HG03442 (cell line): ENCODE measurements around the gene NRROS.

Source experiments
- ATAC-seq: cut with Tn5 transposase; IDR thresholded peaks from one replicate; pipeline ENCODE4 v1.9.1; 2021; ENCODE audit warnings: mild to moderate bottlenecking, moderate library complexity; ENCODE audit not compliant: unreplicated experiment

Gene NRROS

GRCh38 chr3:196673632-196674031 is 34.1 kb downstream of the NRROS start:
- no peak for ATAC-seq

- no peak for ATAC-seq
These were observed 37.9 kb downstream of the NRROS start for GRCh38 chr3:196677353-196677752.

DNA sequence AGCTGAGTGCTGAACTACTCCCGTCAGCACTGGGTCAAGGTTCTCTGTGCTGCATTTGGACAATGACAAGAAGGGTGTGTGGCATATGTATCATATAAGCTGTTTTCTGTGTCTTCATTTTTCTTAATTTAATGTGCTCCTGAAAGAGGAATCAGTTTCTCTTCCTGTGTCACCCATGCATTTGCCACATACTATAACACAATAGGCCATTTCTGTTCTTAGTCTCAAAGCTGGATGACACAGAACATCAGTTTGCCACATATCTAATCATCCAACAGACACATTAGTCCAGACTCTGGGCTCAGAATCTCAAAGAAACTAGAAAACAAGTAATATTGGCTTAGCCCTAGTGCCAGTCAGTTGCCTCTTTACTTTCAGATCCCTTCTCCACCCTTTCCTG is 38.4 kb downstream of the NRROS start:
- ATAC-seq = no peak

DNA sequence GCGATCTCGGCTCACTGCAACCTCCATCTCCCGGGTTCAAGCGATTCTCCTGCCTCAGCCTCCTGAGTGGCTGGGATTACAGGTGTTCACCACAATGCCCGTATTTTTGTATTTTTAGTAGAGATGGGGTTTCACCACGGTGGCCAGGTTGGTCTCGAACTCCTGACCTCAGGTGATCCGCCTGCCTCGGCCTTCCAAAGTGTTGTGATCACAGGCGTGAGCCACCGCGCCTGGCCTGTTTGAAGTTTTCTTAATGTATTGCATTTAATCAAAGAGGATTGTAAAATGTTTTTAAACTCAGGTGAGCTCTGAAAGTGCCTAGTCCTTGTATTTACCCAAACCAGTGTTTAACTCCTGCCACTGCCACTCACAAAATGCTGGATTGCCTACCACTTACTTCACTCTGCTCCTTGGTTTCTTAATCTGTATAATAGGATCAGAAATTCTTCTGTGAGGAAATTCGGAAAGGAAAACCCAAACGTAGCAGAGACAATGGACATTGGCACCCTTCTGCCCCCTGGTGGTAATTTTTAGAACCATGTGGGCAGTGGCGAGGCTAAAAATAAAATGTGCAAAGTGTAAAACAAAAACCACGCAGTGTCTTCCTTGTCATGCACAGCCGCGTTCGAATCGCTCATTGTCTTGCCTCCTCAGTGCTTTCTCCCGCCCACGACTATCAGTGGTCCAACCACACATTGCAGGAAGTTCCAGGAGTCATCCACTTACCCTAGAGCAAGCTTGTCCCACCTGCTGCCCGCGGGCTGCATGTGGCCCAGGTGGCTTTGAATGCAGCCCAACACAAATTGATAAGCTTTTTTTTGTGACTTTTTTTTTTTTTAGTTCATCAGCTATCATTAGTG is 45.3 kb downstream of the NRROS start:
- ATAC-seq = peak; percentile 95

- ATAC-seq = no peak
These were observed 46.9 kb downstream of the NRROS start for GRCh38 chr3:196686436-196686835.

DNA sequence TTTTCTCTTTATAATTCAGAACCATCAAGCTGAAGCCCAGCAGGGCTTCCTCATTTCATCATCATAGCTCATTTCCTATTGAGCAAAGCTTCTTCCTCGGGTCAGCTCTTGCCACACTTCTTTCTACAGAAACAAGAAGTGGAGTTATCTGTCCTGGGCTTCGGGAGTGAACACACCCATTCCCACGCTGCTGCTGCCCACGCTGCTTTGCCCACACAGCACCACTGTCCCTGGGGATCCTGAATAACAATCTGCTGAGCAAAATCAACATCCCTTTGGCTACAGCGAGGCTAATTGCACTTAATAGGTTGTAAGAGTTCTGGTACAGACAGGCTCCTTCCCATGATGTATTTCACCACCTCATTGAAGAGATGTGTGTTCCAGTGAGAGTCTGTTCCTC is 48.9 kb downstream of the NRROS start:
- ATAC-seq = no peak

DNA sequence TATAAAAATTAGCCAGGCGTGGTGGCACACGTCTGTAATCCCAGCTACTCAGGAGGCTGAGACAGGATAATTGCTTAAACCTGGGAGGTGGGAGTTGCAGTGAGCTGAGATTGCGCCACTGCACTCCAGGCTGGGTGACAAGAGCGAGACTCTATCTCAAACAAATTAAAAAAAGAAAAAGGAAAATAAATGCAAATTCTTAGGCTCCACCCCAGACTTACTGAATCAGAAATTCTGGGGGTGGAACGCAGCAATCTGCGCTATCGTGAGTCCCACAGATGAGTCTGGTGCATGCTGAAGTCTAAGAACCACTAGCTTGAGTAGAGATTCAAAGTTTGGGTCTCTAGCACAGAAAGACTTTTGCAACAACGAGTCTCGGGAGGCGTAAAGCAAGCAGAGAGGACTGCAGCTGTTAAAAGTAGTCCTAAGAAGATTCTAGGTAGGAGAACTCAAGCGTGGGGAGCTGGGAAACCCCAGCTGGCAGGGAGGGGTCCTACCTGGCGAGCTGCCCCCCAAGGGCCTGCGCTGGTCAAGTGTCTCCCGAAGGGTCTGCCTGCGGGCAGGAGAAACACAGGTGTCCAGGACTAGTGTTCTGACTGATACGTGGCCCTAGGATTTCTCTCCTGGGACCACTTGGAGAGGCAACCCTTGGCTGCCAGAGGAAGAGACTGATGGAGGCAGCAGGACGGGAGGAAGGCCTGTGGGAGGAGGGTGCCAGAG is 50.6 kb downstream of the NRROS start:
- ATAC-seq = no peak

- no peak for ATAC-seq
These were observed 51.9 kb downstream of the NRROS start for GRCh38 chr3:196691386-196691785.

DNA sequence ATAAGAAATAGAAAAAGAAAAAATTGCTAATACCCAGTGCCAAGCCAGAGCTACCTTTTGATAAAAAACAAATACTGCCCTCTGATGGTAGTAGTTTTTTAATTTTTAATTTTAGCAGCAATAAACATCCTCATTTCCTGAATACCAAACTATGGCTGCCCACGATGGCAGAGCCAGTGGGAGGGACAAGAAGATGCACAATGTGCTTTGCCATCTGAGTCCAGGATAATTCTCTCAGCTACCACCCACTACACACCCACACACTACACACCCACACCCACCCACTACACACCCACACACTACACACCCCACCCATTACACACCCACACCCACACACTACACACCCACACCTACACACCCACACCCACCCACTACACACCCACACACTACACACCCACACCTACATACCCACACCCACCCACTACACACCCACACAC is 54.7 kb downstream of the NRROS start:
- no peak for ATAC-seq

GRCh38 chr3:196694941-196695848 is 55.7 kb downstream of the NRROS start:
- no peak for ATAC-seq

DNA sequence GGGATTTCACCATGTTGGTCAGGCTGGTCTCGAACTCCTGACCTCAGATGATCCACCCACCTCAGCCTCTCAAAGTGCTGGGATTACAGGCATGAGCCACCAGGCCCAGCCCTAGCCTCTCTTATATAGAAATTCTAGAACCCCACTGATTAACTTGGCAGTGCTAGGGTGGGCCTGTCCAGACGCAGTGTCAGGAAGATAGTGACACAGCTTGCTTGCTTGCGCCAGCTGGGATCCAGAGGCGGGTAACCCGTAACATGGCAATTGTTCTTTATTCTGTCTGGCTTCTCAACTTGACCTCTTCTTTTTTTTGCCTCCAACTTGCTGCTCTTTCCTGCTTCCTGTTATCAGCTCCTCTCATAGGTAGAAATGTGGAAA is 56.3 kb downstream of the NRROS start:
- no peak for ATAC-seq

- ATAC-seq = no peak
These were observed 57.8 kb downstream of the NRROS start for GRCh38 chr3:196697270-196697669.

DNA sequence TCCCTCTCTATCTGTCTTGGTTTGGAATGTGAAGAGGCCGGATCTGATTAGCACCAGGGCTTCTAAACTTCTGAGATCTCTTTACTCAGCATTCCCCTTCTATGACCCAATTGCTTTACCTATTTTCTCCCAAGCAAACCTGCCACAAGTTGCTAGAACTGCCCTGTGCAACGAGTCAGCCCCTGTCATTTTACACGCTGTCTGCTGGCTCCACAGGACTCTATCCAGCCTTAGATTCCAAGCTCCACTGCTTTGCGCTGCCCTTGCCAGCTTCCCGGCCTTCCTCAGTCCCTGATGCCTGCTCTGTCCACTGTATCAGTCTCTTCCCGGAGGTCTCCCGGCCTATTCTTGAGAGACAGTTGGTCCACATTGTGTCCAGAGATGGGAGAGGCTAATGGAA is 60.3 kb downstream of the NRROS start:
- no peak for ATAC-seq

GRCh38 chr3:196700801-196701200 is 61.3 kb downstream of the NRROS start:
- ATAC-seq = no peak

DNA sequence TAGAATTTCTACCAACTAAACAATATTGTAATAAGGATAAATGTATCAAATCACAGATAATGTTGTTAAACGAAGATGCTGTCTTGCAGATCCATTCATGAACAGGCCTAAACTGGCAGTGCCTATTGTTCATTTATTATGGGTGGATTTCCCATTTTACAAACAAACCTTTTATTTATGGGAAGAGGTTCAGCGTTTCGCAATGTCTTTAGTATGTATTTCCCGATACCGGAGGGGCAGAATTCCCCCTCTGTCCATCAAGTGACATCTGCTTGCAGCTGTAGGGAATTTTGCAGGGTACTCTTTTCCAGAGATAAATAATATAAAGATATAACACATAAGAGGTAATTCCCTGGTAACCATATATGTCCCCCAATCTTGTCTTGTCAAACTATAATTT is 66.8 kb downstream of the NRROS start:
- ATAC-seq = no peak

GRCh38 chr3:196706731-196707130 is 67.2 kb downstream of the NRROS start:
- no peak for ATAC-seq

GRCh38 chr3:196707566-196707965 is 68.1 kb downstream of the NRROS start:
- no peak for ATAC-seq

DNA sequence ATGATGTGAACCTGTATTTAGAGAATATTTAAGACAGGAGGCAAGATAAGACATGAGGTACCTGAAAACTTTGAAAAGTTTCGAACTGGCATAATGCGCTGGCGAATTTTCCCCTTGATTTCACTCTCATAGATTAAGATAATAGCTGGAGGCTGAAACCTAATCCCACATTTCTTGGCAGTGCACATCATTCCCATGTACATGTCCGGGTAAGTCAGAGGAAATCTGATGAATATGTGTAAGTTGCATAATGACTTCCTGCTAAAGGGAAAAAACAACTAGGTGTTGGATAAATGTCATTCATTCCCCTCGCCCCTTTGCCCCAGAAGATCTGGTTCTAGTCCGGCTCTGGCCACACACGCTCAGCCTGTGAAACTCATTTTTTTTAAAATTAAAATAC is 69.0 kb downstream of the NRROS start:
- no peak for ATAC-seq
